GM12874 (cell line): ENCODE data around the gene GRID1.

Source experiments
- TF ChIP-seq, protein P1 (sequence below): IDR thresholded peaks from 2 replicates; pipeline ENCODE4 v1.5.1; 2011; ENCODE audit warnings: low read depth, mild to moderate bottlenecking, control low read depth, low read length, moderate library complexity; ENCODE audit not compliant: insufficient read depth

GRID1 gene

GRCh38 chr10:85580585-85580984 is 786.0 kb downstream of the GRID1 start:
- TF ChIP-seq, protein P1, sequence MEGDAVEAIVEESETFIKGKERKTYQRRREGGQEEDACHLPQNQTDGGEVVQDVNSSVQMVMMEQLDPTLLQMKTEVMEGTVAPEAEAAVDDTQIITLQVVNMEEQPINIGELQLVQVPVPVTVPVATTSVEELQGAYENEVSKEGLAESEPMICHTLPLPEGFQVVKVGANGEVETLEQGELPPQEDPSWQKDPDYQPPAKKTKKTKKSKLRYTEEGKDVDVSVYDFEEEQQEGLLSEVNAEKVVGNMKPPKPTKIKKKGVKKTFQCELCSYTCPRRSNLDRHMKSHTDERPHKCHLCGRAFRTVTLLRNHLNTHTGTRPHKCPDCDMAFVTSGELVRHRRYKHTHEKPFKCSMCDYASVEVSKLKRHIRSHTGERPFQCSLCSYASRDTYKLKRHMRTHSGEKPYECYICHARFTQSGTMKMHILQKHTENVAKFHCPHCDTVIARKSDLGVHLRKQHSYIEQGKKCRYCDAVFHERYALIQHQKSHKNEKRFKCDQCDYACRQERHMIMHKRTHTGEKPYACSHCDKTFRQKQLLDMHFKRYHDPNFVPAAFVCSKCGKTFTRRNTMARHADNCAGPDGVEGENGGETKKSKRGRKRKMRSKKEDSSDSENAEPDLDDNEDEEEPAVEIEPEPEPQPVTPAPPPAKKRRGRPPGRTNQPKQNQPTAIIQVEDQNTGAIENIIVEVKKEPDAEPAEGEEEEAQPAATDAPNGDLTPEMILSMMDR = no peak

GRCh38 chr10:85578860-85579259 is 787.7 kb downstream of the GRID1 start:
- TF ChIP-seq, protein P1 = no peak

DNA sequence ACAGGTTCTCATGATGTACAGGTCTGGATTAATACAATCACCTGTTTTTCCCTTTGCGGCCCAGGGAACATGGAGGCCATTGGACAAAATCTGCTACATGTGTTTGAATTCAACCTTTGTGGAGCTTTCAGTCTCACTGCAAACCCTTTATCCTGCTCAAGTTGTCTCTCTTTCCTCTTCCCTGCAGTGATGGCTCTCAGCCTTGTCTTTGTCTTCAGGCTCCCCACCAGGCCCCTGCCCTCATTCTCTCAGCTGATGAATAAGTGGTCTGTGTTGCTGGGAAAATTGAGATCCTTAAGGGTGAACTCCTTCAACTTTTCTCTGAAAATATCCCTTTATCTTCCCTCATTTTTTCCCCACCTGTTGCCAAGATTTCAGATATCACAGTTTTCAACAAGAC is 791.2 kb downstream of the GRID1 start:
- TF ChIP-seq, protein P1 = no peak

DNA sequence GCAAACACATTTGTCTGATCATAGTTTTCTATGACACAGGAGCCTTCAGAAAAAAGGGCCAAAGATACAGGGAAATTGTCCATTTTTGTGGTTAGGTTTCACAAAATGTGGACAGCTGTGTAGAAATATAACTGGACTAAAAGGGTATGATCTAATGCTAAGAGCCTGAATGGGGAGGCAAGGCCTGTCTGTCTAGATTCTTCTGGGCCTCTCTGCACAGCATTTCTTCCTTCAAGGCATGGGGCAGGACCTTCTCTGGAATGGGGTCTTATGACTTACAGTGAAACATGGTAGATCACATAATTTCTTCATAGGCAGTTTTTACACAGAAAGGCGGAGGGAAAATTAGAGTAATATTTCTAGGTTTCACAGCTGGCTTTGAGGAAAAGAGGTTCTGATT is 795.7 kb downstream of the GRID1 start:
- TF ChIP-seq, protein P1 = no peak

- TF ChIP-seq, protein P1 = no peak
These were observed 801.2 kb downstream of the GRID1 start for GRCh38 chr10:85565381-85565780.

- TF ChIP-seq, protein P1 = no peak
These were observed 808.1 kb downstream of the GRID1 start for GRCh38 chr10:85558533-85558932.

- TF ChIP-seq, protein P1 = no peak
These were observed 808.9 kb downstream of the GRID1 start for GRCh38 chr10:85557706-85558105.

GRCh38 chr10:85557077-85557476 is 809.5 kb downstream of the GRID1 start:
- TF ChIP-seq, protein P1 = no peak
